Measurements from ENCODE around the gene ROR1.

DNA sequence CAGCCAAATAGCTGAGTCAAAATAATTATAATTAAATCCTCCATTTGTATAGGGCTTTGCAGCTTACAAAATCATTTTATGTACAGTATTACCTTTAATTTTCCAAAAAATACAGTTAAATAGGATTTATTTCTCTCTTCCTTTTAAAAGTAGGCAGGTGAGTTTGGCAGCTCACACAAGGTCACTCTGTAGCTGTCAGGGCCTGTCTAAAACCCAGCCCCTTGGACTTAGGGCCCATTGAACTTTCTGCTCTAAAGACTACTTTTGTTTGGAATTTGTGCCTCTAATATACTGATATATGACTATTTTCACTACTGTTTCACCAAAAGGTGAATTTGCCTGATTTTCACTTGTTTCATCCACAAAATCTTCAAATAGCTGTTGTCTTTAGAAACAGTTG, 10.3 kb downstream of the ROR1 start:
- no peak for TF ChIP-seq POLR2AphosphoS5 (IDR thresholded peaks at IDR 0.05; ENCODE audit: low read depth, low read length)
- no peak for TF ChIP-seq SIN3A (IDR thresholded peaks at IDR 0.05; ENCODE audit: borderline replicate concordance, insufficient read depth, low read length)
- TF ChIP-seq TAF1 (IDR thresholded peaks at IDR 0.05; ENCODE audit: borderline replicate concordance, insufficient read depth, low read length) = no peak
- TF ChIP-seq, protein P1, sequence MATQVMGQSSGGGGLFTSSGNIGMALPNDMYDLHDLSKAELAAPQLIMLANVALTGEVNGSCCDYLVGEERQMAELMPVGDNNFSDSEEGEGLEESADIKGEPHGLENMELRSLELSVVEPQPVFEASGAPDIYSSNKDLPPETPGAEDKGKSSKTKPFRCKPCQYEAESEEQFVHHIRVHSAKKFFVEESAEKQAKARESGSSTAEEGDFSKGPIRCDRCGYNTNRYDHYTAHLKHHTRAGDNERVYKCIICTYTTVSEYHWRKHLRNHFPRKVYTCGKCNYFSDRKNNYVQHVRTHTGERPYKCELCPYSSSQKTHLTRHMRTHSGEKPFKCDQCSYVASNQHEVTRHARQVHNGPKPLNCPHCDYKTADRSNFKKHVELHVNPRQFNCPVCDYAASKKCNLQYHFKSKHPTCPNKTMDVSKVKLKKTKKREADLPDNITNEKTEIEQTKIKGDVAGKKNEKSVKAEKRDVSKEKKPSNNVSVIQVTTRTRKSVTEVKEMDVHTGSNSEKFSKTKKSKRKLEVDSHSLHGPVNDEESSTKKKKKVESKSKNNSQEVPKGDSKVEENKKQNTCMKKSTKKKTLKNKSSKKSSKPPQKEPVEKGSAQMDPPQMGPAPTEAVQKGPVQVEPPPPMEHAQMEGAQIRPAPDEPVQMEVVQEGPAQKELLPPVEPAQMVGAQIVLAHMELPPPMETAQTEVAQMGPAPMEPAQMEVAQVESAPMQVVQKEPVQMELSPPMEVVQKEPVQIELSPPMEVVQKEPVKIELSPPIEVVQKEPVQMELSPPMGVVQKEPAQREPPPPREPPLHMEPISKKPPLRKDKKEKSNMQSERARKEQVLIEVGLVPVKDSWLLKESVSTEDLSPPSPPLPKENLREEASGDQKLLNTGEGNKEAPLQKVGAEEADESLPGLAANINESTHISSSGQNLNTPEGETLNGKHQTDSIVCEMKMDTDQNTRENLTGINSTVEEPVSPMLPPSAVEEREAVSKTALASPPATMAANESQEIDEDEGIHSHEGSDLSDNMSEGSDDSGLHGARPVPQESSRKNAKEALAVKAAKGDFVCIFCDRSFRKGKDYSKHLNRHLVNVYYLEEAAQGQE (IDR thresholded peaks at IDR 0.05; ENCODE audit: insufficient read depth in 1 of 2, low read depth in 2 of 2, low read length in 2 of 2) = no peak
- TF ChIP-seq FOXP2 (optimal IDR thresholded peaks at IDR 0.05; ENCODE audit: borderline replicate concordance, extremely low read depth, extremely low read length, insufficient read depth) = no peak
